Measurements from ENCODE around the gene LGR4. TPM values are rescaled to one million over a fixed set of nuclear protein-coding genes. Genes with fewer than 3 reads are reported as not detected.

The LGR4 gene
- total and polyA plus RNA-seq, 2 experiments from 2014 or later = 22.6 to 99.6 TPM

DNA sequence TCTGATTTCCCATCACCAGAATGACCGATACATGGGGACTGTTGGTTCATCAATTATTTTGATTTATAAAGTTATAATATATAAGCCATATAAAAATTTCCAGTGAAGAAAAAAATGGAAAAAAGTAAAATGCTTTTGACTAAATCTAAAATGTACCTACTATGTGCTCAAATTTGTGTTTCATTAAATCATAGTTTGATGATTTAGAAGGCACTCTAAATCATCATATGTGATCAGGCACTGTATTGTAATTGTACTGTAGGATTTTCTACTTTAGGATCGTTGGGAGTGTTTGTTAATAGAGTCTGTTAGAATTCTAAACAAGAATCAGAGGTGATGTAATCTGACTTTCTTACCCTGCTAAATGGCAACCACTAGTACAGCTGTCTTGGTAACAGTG is 31.6 kb upstream of the LGR4 start:
- no peaks in the 10 kb centered on the region for H3K9me2 ChIP-seq (ENCODE audit: insufficient read depth)
- H2AFZ ChIP-seq = no peak overlapping the region
- peaks cover 15% of the 10 kb centered on the region for H3K36me3 ChIP-seq (ENCODE audit: insufficient read depth)
- Mint-ChIP-seq H3K27me3 (ENCODE audit: insufficient read depth, low read depth, poor library complexity) (peaks cover 2% of the 10 kb centered on the region), H3K9me3 (no peaks in the 10 kb centered on the region), H3K4me1 (peaks cover 17% of the 10 kb centered on the region), H3K27ac (no peak overlapping the region), H3K4me3 (no peak overlapping the region), H3K36me3 (ENCODE audit: low read depth) (peaks cover 28% of the 10 kb centered on the region; the same call in 2 of the 3 replicates)
- H3K4me2 ChIP-seq = no peak overlapping the region
- ATAC-seq (no peak), DNase-seq (ENCODE audit: low spot score) (no peak)
- peaks cover 19% of the 10 kb centered on the region for H4K20me1 ChIP-seq (replicated peaks; ENCODE audit: insufficient read depth)
- H3K27me3 ChIP-seq (ENCODE audit: insufficient read depth) = no peaks in the 10 kb centered on the region
- H3K4me1 ChIP-seq (ENCODE audit: insufficient read depth) = peaks cover 5% of the 10 kb centered on the region
- 0 out of 2 replicates have a peak, but pooled peaks cover 7% of the 10 kb centered on the region for H3F3A ChIP-seq (replicated peaks; ENCODE audit: low read depth)
- H3K79me2 ChIP-seq (replicated peaks; ENCODE audit: insufficient read depth) = peaks cover 48% of the 10 kb centered on the region
- no peak overlapping the region for H3K4me3 ChIP-seq
- no peak overlapping the region for H3K27ac ChIP-seq (ENCODE audit: low read depth)
- no peak for TF ChIP-seq EZH2phosphoT487 (IDR thresholded peaks at IDR 0.05; ENCODE audit: unreplicated experiment)
- no peak for TF ChIP-seq ZNF114 (CRISPR knock-in tag; IDR thresholded peaks at IDR 0.05)
- TF ChIP-seq, protein P1, sequence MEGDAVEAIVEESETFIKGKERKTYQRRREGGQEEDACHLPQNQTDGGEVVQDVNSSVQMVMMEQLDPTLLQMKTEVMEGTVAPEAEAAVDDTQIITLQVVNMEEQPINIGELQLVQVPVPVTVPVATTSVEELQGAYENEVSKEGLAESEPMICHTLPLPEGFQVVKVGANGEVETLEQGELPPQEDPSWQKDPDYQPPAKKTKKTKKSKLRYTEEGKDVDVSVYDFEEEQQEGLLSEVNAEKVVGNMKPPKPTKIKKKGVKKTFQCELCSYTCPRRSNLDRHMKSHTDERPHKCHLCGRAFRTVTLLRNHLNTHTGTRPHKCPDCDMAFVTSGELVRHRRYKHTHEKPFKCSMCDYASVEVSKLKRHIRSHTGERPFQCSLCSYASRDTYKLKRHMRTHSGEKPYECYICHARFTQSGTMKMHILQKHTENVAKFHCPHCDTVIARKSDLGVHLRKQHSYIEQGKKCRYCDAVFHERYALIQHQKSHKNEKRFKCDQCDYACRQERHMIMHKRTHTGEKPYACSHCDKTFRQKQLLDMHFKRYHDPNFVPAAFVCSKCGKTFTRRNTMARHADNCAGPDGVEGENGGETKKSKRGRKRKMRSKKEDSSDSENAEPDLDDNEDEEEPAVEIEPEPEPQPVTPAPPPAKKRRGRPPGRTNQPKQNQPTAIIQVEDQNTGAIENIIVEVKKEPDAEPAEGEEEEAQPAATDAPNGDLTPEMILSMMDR (conservative IDR thresholded peaks at IDR 0.05; ENCODE audit: low read depth in 2 of 2) = no peak
- TF ChIP-seq, protein P2, sequence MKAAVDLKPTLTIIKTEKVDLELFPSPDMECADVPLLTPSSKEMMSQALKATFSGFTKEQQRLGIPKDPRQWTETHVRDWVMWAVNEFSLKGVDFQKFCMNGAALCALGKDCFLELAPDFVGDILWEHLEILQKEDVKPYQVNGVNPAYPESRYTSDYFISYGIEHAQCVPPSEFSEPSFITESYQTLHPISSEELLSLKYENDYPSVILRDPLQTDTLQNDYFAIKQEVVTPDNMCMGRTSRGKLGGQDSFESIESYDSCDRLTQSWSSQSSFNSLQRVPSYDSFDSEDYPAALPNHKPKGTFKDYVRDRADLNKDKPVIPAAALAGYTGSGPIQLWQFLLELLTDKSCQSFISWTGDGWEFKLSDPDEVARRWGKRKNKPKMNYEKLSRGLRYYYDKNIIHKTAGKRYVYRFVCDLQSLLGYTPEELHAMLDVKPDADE (IDR thresholded peaks at IDR 0.05) = no peak
- TF ChIP-seq, protein P3, sequence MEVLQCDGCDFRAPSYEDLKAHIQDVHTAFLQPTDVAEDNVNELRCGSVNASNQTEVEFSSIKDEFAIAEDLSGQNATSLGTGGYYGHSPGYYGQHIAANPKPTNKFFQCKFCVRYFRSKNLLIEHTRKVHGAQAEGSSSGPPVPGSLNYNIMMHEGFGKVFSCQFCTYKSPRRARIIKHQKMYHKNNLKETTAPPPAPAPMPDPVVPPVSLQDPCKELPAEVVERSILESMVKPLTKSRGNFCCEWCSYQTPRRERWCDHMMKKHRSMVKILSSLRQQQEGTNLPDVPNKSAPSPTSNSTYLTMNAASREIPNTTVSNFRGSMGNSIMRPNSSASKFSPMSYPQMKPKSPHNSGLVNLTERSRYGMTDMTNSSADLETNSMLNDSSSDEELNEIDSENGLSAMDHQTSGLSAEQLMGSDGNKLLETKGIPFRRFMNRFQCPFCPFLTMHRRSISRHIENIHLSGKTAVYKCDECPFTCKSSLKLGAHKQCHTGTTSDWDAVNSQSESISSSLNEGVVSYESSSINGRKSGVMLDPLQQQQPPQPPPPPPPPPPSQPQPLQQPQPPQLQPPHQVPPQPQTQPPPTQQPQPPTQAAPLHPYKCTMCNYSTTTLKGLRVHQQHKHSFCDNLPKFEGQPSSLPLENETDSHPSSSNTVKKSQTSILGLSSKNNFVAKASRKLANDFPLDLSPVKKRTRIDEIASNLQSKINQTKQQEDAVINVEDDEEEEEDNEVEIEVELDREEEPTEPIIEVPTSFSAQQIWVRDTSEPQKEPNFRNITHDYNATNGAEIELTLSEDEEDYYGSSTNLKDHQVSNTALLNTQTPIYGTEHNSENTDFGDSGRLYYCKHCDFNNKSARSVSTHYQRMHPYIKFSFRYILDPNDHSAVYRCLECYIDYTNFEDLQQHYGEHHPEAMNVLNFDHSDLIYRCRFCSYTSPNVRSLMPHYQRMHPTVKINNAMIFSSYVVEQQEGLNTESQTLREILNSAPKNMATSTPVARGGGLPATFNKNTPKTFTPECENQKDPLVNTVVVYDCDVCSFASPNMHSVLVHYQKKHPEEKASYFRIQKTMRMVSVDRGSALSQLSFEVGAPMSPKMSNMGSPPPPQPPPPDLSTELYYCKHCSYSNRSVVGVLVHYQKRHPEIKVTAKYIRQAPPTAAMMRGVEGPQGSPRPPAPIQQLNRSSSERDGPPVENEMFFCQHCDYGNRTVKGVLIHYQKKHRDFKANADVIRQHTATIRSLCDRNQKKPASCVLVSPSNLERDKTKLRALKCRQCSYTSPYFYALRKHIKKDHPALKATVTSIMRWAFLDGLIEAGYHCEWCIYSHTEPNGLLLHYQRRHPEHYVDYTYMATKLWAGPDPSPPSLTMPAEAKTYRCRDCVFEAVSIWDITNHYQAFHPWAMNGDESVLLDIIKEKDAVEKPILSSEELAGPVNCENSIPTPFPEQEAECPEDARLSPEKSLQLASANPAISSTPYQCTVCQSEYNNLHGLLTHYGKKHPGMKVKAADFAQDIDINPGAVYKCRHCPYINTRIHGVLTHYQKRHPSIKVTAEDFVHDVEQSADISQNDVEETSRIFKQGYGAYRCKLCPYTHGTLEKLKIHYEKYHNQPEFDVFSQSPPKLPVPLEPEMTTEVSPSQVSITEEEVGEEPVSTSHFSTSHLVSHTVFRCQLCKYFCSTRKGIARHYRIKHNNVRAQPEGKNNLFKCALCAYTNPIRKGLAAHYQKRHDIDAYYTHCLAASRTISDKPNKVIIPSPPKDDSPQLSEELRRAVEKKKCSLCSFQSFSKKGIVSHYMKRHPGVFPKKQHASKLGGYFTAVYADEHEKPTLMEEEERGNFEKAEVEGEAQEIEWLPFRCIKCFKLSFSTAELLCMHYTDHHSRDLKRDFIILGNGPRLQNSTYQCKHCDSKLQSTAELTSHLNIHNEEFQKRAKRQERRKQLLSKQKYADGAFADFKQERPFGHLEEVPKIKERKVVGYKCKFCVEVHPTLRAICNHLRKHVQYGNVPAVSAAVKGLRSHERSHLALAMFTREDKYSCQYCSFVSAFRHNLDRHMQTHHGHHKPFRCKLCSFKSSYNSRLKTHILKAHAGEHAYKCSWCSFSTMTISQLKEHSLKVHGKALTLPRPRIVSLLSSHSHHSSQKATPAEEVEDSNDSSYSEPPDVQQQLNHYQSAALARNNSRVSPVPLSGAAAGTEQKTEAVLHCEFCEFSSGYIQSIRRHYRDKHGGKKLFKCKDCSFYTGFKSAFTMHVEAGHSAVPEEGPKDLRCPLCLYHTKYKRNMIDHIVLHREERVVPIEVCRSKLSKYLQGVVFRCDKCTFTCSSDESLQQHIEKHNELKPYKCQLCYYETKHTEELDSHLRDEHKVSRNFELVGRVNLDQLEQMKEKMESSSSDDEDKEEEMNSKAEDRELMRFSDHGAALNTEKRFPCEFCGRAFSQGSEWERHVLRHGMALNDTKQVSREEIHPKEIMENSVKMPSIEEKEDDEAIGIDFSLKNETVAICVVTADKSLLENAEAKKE (CRISPR knock-in tag; IDR thresholded peaks at IDR 0.05) = no peak

Data from GM23338 (cell line).